WTC11 (cell line): ENCODE results near the gene SOAT2.

Experiments
- ATF1 ChIP-seq: sonication (generic); formaldehyde crosslinking; IDR thresholded peaks from 2 replicates; pipeline ENCODE4 v1.8.1; 2023; ENCODE audit warnings: mild to moderate bottlenecking, moderate library complexity, missing genetic modification reagents
- ELF4 ChIP-seq: sonication (generic); formaldehyde crosslinking; IDR thresholded peaks from 2 replicates; pipeline ENCODE4 v1.8.1; 2022; ENCODE audit warnings: low read depth, mild to moderate bottlenecking, moderate library complexity, missing genetic modification reagents
- JUN ChIP-seq: sonication (generic); formaldehyde crosslinking; IDR thresholded peaks from 2 replicates; pipeline ENCODE4 v1.8.0; 2023; ENCODE audit warnings: mild to moderate bottlenecking, missing genetic modification reagents
- KAT7 ChIP-seq: sonication (generic); formaldehyde crosslinking; IDR thresholded peaks from 2 replicates; pipeline ENCODE4 v1.8.1; 2023; ENCODE audit warnings: missing genetic modification reagents, mild to moderate bottlenecking, borderline replicate concordance
- SMAD3 ChIP-seq: sonication (generic); formaldehyde crosslinking; IDR thresholded peaks from 2 replicates; pipeline ENCODE4 v1.8.0; 2022; ENCODE audit warnings: missing genetic modification reagents, mild to moderate bottlenecking, borderline replicate concordance
- SP1 ChIP-seq: sonication (generic); formaldehyde crosslinking; conservative IDR thresholded peaks from 2 replicates; pipeline ENCODE4 v1.8.1; 2022; ENCODE audit warnings: missing genetic modification reagents
- ZNF232 ChIP-seq: sonication (generic); formaldehyde crosslinking; IDR thresholded peaks from 2 replicates; pipeline ENCODE4 v1.8.0; 2022; ENCODE audit warnings: mild to moderate bottlenecking, missing genetic modification reagents
- TF ChIP-seq, protein P1 (sequence below): fragments of 200-600 bp; IDR thresholded peaks from 2 replicates; pipeline ENCODE4 v1.8.0; 2022; ENCODE audit warnings: antibody characterized with exemption
- TF ChIP-seq, protein P2 (sequence below): sonication (generic); formaldehyde crosslinking; IDR thresholded peaks from 2 replicates; pipeline ENCODE4 v1.8.0; 2022; ENCODE audit warnings: mild to moderate bottlenecking, missing genetic modification reagents

DNA sequence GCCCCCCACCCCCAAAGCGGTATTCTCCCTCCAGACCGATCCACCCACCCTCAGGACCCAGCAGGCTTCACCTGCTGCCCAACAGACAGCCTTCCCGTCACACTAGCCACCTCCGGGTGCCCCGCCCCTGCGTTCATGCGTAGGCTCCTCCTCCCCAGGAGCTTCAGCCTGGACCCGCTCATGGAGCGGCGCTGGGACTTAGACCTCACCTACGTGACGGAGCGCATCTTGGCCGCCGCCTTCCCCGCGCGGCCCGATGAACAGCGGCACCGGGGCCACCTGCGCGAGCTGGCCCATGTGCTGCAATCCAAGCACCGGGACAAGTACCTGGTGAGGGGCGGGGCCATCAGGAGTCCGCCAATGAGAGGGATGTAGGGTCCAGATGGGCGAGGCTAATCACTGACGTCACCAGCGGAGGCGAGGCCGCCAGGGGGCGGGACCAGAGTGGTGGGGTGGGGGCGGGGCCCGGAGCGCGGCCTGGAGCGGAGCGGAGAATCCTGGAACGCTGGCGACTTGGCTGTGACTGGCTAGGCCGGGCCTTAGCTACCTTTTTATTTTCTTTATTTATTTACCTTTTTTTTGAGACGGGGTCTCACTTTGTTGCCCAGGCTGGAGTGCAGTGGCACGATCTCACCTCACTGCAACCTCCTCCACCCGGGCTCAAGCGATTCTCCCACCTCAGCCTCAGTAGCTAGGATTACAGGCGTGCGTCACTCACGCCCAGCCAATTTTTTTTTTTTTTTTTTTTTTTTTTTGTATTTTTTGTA, 49.0 kb upstream of the SOAT2 start:
- TF ChIP-seq ATF1 (no peak), JUN (CRISPR knock-in tag) (no peak), SMAD3 (CRISPR knock-in tag) (no peak), ZNF232 (CRISPR knock-in tag) (no peak), ELF4 (no peak), SP1 (peak; percentile 79), KAT7 (no peak)
- TF ChIP-seq, protein P1, sequence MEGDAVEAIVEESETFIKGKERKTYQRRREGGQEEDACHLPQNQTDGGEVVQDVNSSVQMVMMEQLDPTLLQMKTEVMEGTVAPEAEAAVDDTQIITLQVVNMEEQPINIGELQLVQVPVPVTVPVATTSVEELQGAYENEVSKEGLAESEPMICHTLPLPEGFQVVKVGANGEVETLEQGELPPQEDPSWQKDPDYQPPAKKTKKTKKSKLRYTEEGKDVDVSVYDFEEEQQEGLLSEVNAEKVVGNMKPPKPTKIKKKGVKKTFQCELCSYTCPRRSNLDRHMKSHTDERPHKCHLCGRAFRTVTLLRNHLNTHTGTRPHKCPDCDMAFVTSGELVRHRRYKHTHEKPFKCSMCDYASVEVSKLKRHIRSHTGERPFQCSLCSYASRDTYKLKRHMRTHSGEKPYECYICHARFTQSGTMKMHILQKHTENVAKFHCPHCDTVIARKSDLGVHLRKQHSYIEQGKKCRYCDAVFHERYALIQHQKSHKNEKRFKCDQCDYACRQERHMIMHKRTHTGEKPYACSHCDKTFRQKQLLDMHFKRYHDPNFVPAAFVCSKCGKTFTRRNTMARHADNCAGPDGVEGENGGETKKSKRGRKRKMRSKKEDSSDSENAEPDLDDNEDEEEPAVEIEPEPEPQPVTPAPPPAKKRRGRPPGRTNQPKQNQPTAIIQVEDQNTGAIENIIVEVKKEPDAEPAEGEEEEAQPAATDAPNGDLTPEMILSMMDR: no peak
- TF ChIP-seq, protein P2, sequence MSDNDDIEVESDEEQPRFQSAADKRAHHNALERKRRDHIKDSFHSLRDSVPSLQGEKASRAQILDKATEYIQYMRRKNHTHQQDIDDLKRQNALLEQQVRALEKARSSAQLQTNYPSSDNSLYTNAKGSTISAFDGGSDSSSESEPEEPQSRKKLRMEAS (CRISPR knock-in tag): peak; percentile 85
